NCI-H2081 (cell line): Measurements from ENCODE around the gene UTF1.

Experiments used
- DNase-seq, 2 experiments: peaks; one replicate each; lab custom pipeline; 2025; lab: John Stamatoyannopoulos, UW

UTF1 gene

GRCh38 chr10:133230044-133230361, at the start of gene UTF1:
Gene UTF1, plus strand, starts transcription at chr10:133230217. Its CDS starts 72 bp downstream, at chr10:133230289.
- no peak for DNase-seq

- no peak for DNase-seq
Measured at GRCh38 chr10:133180965-133181639, 48.9 kb upstream of the UTF1 start.

- no peak for DNase-seq
Measured at GRCh38 chr10:133182190-133182589, 47.8 kb upstream of the UTF1 start.

GRCh38 chr10:133182791-133183645, 47.0 kb upstream of the UTF1 start:
- no peak for DNase-seq

DNA sequence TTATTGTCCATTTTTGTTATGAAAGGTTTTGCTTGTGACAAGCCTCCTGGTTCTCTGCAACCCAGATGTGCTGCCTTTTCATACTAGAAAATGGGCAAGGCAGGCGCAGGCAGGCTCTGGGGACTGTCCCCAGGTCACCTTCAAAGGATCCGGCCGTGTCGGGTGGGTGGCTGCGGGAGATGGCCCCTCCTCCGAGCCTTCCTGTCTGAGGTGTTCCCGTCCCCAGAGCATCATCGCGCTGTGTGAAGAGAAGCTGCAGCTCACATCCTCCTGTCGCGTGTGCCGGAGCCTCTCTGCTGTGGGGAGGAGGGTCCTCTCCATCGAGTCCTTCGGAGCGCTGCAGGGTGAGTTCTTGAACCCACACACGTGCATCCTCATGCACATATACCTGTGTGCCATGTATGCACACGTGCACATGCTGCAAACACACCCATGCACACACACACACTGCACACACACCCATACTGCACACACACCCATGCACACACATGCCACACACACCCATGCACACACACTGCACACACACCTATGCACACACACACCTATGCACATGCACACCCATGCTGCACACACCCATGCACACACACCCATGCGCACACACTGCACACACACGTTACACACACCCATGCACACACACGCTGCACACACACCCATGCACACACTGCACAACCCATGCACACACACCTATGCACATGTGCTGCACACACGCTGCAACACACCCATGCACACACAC, 46.2 kb upstream of the UTF1 start:
- no peak for DNase-seq

DNA sequence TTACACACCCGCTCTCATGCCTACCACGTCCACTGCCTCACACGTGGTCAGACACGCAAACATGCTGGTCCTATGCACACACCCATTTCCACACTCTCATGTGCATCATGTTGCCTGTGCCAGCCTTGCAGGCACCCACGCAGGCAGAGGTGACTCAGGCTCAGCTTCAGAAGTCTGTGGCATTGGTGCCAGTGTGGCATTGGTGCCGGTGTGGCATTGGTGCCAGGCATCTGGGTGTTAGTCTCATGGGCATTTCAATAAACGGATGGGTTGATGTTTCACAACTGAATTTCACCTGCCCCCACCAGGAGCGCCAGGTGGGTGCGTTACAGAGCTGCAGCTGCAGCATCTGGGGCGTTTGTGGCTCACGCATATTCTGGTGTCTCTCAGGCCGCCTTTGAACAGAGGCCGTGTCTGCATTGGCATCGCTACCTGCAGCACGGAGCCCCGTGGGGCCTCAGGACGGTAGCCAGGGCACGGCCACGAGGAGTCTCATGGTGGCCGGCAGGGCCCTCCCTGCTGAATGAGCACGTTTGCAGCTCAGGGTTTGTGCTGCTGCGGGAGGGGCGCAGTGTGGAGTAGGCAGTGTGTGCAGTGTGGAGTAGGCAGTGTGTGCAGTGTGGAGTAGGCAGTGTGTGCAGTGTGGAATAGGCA, 45.3 kb upstream of the UTF1 start:
- no peak for DNase-seq

- no peak for DNase-seq
Measured at GRCh38 chr10:133185421-133185820, 44.6 kb upstream of the UTF1 start.

GRCh38 chr10:133185916-133186315, 44.1 kb upstream of the UTF1 start:
- DNase-seq = no peak

DNA sequence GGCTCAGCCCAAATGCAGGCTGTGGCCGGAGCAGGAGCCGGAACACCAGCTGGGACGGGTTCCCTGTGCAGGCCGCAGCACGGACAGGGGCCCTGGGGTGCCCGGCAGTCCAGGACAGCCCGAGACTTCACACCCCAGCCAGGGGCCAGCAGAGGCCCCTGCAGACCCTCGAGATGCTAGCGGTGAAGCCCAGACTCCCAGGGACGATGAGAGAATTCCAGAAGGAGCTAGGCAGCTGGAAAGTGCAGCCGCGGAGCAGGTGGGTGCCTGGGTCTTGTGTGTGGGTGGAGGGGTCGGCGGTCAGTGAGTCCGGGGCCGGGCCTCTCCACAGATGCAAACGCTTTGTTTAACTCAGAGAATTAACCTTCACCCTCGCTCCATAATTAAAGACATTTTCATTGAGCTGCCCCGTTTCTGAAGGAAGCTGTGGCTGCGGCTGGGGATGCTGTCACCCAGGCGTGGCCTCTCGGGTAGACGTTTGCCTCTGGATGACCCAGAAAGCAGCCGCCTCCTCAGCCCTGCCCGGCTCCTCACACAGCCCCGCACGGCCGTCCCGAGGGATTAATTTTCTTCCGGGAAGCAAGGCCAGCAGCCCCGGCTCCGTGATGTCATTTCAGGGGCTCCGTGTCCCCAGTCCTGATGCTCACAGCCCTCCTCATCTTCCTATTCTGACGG, 43.5 kb upstream of the UTF1 start:
- no peak for DNase-seq

GRCh38 chr10:133187091-133187905, 42.7 kb upstream of the UTF1 start:
- DNase-seq = no peak

DNA sequence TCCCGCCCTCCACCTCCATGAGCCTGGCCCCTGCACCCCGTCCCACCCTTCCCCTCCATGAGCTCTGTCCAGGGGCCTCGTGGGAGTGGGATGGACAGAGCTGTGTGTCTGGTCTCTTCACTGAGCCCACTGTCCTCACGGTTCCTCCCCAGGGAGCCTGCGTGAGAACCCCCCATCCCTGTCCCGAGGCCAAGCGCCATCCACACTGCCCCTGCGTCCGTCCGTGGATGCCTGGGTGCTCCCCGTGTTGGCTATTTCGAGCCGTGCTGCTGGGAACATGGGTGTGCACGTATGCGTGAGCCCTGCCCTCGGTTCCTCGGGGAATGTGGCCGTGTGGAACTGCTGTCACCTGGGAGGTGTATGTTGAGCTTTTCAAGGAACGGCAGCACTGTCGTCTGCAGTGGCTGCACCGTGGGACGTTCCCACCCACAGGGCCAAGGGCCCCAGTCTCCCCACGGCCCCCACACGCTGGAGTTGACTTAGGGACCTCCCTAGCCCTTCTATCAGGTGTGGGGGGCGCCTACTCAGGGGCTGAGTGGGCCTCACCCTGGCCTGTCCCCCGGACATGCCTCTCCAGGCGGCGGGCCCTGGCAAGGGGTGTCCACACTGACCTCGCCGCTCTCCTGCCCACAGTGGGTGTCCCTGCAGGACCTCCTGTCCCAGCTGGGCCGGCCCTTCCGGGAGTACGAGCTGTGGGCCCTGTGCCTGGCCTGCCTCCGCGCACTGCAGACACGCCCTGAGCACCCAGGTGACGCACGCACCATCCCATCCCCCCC, 41.9 kb upstream of the UTF1 start:
- DNase-seq = no peak

GRCh38 chr10:133189256-133189655, 40.8 kb upstream of the UTF1 start:
- DNase-seq = no peak

GRCh38 chr10:133189726-133190125, 40.3 kb upstream of the UTF1 start:
- DNase-seq = no peak

GRCh38 chr10:133190225-133190624, 39.8 kb upstream of the UTF1 start:
- no peak for DNase-seq

GRCh38 chr10:133191651-133192050, 38.4 kb upstream of the UTF1 start:
- no peak for DNase-seq

DNA sequence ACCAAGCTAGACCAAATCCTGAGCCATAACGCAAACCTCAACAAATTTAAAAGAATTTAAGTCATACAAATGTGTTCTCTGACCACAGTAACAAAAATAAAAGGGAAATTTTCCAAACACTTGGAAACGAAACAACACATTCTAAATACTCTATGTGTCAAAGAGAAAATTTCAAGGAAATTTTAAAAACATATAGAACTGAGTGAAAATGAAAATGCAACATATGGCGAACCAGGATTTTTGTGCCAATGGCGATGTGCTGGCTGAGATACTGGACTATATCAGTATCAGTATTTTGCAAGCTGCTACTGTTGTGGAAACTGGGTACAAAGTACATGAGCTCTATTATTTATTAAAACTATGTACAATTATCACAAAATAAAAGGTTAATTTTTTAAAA, 35.9 kb upstream of the UTF1 start:
- no peak for DNase-seq

DNA sequence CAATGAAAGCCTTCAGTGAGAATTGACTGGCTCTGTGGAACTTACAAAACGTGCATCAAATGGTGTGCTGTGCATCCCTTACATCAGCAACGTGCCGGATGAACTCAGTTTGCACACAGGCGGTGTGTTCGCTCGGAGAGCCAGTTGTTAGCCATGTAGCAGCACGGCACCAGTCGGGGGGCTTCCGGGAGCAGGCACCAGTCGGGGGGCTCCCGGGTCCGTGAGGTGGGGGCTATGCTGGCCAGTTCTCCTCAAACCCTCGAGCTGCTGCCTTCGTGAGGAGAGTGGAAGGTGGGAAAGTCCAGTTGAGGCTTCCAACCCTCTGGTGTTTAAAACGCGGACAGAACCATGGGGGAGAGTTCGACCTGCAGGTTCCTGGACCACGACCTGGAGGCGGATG, 34.9 kb upstream of the UTF1 start:
- DNase-seq = no peak

- DNase-seq = no peak
Measured at GRCh38 chr10:133195611-133196010, 34.4 kb upstream of the UTF1 start.

DNA sequence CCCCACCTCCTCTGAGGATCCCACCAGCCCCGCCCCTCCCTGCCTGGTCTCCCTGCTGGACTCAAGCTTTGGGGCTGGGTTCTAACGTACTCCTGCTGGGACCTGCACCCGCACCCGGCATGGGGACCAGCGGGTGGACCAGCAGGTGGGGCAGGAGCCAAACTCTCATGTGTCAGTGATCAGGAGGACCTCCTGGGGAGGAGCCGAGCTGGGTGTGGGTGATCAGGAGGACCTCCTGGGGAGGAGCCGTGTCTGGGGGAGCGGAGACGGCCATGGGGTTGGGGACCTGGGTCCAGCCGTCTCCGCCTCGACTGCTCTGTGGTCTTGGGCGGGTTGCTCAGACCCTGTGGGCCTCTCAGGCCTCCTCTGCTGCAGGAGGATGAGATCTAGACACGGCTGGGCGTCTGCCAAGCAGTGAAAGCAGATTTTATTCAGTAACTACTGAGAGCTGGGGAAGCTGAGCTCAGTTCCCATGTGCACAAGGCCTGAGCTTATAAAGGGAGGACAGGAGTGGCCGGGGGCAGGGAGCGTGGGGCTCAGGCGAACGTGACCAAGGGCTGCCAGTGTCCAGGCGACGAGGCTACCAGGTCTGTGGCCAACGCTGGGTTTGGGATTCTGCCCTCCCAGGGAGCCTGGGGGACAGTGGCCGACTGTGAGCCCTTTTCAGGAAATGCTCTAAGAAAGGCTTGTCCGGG, 33.6 kb upstream of the UTF1 start:
- no peak for DNase-seq
